Measurements from ENCODE around the gene NTRK2.
"Not testable (repeated sequence)": the region's sequence is repeated elsewhere in the genome, so short reads cannot be mapped to it uniquely, and the experiment has no call there.

NTRK2 gene

GRCh38 chr9:84893419-84894128 is 224.0 kb downstream of the NTRK2 start:
- ChIA-PET POLR2A (no interaction called here), CTCF (no interaction called here)
- TF ChIP-seq HDGF (IDR thresholded peaks at IDR 0.05; ENCODE audit: borderline replicate concordance) (no peak), TARDBP (IDR thresholded peaks at IDR 0.05) (no peak), LEF1 (IDR thresholded peaks at IDR 0.05; ENCODE audit: borderline replicate concordance) (no peak), BHLHE40 (IDR thresholded peaks at IDR 0.05; ENCODE audit: borderline replicate concordance) (no peak), FOXA1 (IDR thresholded peaks at IDR 0.05) (no peak), SUZ12 (IDR thresholded peaks at IDR 0.05) (no peak), FOXK2 (IDR thresholded peaks at IDR 0.05) (no peak), FOXM1 (IDR thresholded peaks at IDR 0.05; ENCODE audit: borderline replicate concordance) (no peak), L3MBTL2 (conservative IDR thresholded peaks at IDR 0.05) (no peak), CTBP1 (IDR thresholded peaks at IDR 0.05; ENCODE audit: borderline replicate concordance) (no peak), ARNT (IDR thresholded peaks at IDR 0.05) (no peak)
- TF ChIP-seq, protein P1, sequence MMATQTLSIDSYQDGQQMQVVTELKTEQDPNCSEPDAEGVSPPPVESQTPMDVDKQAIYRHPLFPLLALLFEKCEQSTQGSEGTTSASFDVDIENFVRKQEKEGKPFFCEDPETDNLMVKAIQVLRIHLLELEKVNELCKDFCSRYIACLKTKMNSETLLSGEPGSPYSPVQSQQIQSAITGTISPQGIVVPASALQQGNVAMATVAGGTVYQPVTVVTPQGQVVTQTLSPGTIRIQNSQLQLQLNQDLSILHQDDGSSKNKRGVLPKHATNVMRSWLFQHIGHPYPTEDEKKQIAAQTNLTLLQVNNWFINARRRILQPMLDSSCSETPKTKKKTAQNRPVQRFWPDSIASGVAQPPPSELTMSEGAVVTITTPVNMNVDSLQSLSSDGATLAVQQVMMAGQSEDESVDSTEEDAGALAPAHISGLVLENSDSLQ (IDR thresholded peaks at IDR 0.05), result no peak
- DNase-seq (ENCODE audit: extremely low spot score), result no peak

DNA sequence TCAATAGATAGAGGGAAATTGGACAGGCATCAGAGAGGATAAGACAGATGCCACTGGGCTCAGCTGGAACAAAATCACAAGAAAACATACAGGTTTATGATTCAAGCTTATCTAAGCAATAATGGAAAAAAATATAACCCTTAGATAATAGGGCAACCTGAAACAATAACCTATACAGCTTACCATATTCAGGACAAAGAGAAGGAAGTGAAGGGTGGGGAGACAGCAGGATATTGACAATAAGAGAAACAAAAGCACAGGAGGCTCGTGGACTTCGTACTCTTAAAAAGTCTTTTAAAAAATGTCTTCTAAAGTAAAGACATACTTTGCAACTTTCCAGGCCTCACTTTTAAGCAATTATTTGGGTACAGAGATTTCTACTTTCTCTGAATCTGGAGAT is 225.3 kb downstream of the NTRK2 start:
- POLR2A ChIA-PET, result no interaction called here
- CTCF ChIA-PET, result no interaction called here
- DNase-seq (ENCODE audit: extremely low spot score), result no peak
- no peak for TF ChIP-seq FOXK2 (IDR thresholded peaks at IDR 0.05)
- no peak for TF ChIP-seq NFRKB (IDR thresholded peaks at IDR 0.05)
- TF ChIP-seq ELF4 (IDR thresholded peaks at IDR 0.05), result no peak
- no peak for TF ChIP-seq LEF1 (IDR thresholded peaks at IDR 0.05; ENCODE audit: borderline replicate concordance)
- no peak for TF ChIP-seq HDGF (IDR thresholded peaks at IDR 0.05; ENCODE audit: borderline replicate concordance)
- no peak for TF ChIP-seq ARNT (IDR thresholded peaks at IDR 0.05)

DNA sequence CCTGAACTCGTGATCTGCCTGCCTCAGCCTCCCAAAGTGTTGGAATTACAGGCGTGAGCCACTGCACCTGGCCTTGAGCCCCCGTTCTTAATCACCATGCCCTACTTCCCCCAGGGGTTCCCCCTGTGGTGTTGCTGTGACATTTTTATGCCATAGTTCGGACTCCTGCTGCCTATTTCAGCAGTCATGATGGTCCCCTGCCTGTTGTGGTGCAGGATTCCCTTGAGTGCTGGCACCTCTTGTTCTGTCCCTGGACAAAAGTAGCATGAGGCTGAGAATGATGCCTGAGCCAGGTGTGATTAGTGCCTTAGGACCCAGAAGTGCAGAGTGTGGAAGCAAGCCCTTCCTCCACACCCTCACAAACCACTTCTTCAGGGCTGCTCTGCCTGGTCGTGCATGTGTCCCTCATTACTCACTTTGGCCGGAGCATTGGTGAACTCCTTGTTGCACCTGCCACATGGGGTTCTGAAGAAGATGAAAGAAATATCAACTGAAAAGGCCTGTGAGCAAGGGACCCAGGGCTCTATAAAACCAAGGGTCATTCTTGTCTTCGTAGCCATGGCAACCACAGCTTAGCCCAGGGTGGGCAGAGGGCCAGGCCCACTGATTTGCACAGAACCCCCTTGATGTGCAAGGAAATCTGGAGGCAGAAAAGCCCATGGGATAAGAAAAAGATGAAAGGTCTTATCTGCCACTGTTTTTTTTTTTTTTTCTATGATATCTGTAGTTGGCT is 228.0 kb downstream of the NTRK2 start:
- TF ChIP-seq CTBP1 (IDR thresholded peaks at IDR 0.05; ENCODE audit: borderline replicate concordance), result no peak
- TF ChIP-seq HDGF (IDR thresholded peaks at IDR 0.05; ENCODE audit: borderline replicate concordance), result no peak
- no peak for TF ChIP-seq ZNF384 (IDR thresholded peaks at IDR 0.05)
- TF ChIP-seq TARDBP (IDR thresholded peaks at IDR 0.05), result no peak
- TF ChIP-seq FOXK2 (IDR thresholded peaks at IDR 0.05), result no peak
- TF ChIP-seq, protein P1 (IDR thresholded peaks at IDR 0.05), result no peak
- no peak for TF ChIP-seq FOXM1 (IDR thresholded peaks at IDR 0.05; ENCODE audit: borderline replicate concordance)
- no peak for DNase-seq (ENCODE audit: extremely low spot score)
- ChIA-PET POLR2A (no interaction called here), CTCF (no interaction called here)

DNA sequence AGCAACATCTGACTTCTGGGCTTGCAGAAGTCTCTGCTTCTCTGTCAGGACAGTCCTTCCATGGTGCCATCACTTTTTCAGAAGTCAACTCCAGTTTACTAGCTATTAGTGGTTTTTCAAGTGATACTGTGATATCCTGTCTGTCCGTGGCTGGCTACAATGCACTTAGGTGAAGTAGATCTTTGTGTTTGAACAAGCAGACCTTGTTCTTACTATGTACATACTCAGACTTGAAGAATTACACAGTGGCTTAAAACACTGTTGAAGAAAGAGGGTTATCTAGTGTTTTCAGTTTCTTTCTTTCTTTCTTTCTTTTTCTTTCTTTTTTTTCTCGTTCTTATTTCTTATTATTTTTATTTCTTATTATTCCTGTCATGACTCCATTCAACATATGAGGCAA is 228.7 kb downstream of the NTRK2 start:
- DNase-seq (ENCODE audit: extremely low spot score), result no peak
- ChIA-PET CTCF (no interaction called here), POLR2A (no interaction called here)
- TF ChIP-seq SP1 (IDR thresholded peaks at IDR 0.05), result no peak

DNA sequence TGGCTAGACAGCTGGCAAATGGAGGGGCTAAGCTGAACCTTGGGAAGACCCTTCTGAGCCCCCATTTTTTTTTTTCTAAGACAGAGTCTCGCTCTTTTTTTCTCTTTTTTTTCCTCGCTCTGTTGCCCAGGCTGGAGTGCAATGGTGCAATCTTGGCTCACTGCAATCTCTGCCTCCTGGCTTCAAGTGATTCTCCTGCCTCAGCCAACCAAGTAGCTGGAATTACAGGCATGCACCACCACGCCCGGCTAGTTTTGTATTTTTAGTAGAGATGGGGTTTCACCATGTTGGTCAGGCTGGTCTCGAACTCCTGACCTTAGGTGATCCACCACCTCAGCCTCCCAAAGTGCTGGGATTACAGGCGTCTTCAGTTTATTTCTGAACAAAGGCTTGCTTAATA is 229.1 kb downstream of the NTRK2 start:
- POLR2A ChIA-PET; CTCF ChIA-PET; DNase-seq (ENCODE audit: extremely low spot score): not testable (repeated sequence)

DNA sequence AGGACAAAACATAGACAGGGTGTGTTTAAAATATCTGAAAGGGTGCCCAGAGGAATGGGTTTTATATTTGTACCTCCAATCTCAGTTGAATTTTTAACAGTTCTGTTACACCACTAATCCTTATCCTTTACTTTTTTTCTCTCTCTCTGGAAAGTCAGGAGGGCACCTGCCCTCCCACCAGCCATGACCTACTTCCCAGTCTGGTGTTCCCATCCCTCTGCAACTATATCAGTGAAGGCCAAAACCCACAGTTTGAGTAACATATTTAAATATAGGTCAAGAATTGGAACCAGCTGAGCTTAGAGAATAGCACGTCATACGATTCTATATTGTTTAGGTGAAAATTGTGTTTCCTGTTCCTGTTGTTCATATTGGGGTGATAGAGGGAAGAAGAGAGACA is 229.8 kb downstream of the NTRK2 start:
- no peak for TF ChIP-seq ARNT (IDR thresholded peaks at IDR 0.05)
- no peak for TF ChIP-seq BHLHE40 (IDR thresholded peaks at IDR 0.05; ENCODE audit: borderline replicate concordance)
- TF ChIP-seq LEF1 (IDR thresholded peaks at IDR 0.05; ENCODE audit: borderline replicate concordance), result no peak
- TF ChIP-seq ELF4 (IDR thresholded peaks at IDR 0.05), result no peak
- TF ChIP-seq FOXM1 (IDR thresholded peaks at IDR 0.05; ENCODE audit: borderline replicate concordance), result no peak
- no peak for TF ChIP-seq TARDBP (IDR thresholded peaks at IDR 0.05)
- TF ChIP-seq FOXK2 (IDR thresholded peaks at IDR 0.05), result no peak
- no peak for TF ChIP-seq L3MBTL2 (conservative IDR thresholded peaks at IDR 0.05)
- TF ChIP-seq CTBP1 (IDR thresholded peaks at IDR 0.05; ENCODE audit: borderline replicate concordance), result no peak
- TF ChIP-seq NFRKB (IDR thresholded peaks at IDR 0.05), result no peak
- no peak for TF ChIP-seq FOXA1 (IDR thresholded peaks at IDR 0.05)
- TF ChIP-seq, protein P1 (IDR thresholded peaks at IDR 0.05), result no peak
- no peak for TF ChIP-seq SUZ12 (IDR thresholded peaks at IDR 0.05)
- no peak for TF ChIP-seq SP1 (IDR thresholded peaks at IDR 0.05)
- no peak for TF ChIP-seq ZNF384 (IDR thresholded peaks at IDR 0.05)
- no peak for TF ChIP-seq HDGF (IDR thresholded peaks at IDR 0.05; ENCODE audit: borderline replicate concordance)
- ChIA-PET CTCF (no interaction called here), POLR2A (no interaction called here)
- no peak for DNase-seq (ENCODE audit: extremely low spot score)

DNA sequence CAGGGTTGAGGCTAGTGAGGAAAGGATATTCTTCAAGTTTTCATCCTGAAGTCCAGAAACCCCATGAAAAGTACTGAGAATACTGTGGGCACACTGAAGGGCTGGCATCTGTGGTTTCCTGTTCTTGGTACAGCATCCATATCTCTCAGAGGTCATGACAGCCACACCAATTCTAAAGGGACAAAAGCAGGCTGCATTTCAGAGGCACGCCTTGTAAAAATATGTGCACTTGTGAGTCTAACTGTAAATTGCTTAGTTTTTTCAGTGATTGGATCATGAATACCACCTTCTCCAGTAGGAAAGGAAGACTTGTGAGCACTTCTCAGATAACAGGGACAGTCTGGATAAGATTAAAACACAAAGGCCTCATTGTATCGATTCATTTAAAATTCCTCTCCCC is 230.9 kb downstream of the NTRK2 start:
- no peak for DNase-seq (ENCODE audit: extremely low spot score)
- POLR2A ChIA-PET, result no interaction called here
- TF ChIP-seq NFRKB (IDR thresholded peaks at IDR 0.05) (no peak), FOXK2 (IDR thresholded peaks at IDR 0.05) (no peak), SP1 (IDR thresholded peaks at IDR 0.05) (no peak), BHLHE40 (IDR thresholded peaks at IDR 0.05; ENCODE audit: borderline replicate concordance) (no peak), L3MBTL2 (conservative IDR thresholded peaks at IDR 0.05) (no peak), FOXA1 (IDR thresholded peaks at IDR 0.05) (no peak), LEF1 (IDR thresholded peaks at IDR 0.05; ENCODE audit: borderline replicate concordance) (no peak), ARNT (IDR thresholded peaks at IDR 0.05) (no peak), ELF4 (IDR thresholded peaks at IDR 0.05) (no peak), ZNF384 (IDR thresholded peaks at IDR 0.05) (no peak), TARDBP (IDR thresholded peaks at IDR 0.05) (no peak), CTBP1 (IDR thresholded peaks at IDR 0.05; ENCODE audit: borderline replicate concordance) (no peak), HDGF (IDR thresholded peaks at IDR 0.05; ENCODE audit: borderline replicate concordance) (no peak), FOXM1 (IDR thresholded peaks at IDR 0.05; ENCODE audit: borderline replicate concordance) (no peak), SUZ12 (IDR thresholded peaks at IDR 0.05) (no peak)
- TF ChIP-seq, protein P1 (IDR thresholded peaks at IDR 0.05), result no peak
- CTCF ChIA-PET, result no interaction called here

All from HEK293T (cell line).